ENCODE measurements around the gene LYRM2. TPM values are rescaled to one million over a fixed set of nuclear protein-coding genes. Genes with fewer than 3 reads are reported as not detected.

The LYRM2 gene
- total RNA-seq, 1 donor from 2014 or later: 57.1 TPM

DNA sequence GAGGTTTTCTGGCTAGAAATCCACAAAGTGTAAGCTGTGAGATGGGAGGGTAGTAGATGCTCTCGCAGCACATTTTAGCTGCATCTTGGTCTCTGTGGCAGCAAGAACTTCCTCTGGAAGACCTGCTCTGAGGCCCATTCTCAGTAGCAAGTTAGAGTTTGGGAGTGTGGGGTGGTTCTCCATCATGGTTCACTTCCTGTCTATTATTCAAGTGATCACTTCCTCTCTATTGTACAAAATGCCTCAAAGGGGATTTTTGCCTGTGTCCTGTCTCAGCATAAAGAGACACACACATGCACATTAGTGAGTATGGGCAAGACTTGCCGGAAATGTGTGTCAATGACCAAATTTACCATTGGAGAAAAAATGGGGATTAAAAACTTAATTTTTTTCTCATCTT lies 42.5 kb downstream of the LYRM2 start:
- DNase-seq (ENCODE audit: low spot score): no peak

DNA sequence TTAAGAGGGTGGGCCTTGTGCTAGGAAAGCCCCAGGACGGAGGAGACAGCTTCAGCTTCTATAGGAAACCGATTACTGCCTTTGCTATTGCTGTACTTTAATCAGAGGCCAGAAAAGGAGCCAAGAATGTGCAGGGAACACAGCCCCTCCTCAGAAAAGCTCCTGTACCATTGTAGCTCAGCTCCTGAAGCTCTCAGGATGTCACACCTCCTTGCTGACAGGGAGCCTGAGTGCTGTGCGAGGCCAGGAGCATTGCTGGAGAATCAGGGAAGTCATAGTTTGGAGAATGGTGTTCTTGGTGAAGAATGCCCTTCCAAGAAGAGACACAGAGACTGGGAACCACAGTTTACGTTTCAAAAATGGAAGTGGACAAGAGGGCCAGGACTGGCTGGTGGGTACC lies 46.8 kb downstream of the LYRM2 start:
- no peak for DNase-seq (ENCODE audit: low spot score)

DNA sequence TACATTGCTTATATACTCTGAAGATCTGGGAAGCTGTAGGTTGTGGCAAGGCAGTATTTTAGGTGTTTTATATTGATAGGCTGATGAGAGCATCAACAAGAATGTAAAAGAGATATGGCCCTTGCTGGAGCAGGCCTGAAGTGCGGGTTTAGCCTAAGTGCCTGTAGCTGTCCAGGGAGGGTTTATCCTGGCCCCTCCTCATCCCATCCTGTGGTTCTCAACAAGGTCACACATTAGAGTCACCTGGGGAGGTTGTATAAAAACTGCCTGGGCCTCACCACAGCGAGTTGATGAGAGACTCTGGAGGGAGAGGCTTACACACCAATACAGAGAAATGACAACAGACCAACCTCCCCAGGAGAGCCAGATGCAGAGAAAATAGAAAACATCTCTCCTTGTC lies 48.4 kb downstream of the LYRM2 start:
- DNase-seq (ENCODE audit: low spot score): no peak

DNA sequence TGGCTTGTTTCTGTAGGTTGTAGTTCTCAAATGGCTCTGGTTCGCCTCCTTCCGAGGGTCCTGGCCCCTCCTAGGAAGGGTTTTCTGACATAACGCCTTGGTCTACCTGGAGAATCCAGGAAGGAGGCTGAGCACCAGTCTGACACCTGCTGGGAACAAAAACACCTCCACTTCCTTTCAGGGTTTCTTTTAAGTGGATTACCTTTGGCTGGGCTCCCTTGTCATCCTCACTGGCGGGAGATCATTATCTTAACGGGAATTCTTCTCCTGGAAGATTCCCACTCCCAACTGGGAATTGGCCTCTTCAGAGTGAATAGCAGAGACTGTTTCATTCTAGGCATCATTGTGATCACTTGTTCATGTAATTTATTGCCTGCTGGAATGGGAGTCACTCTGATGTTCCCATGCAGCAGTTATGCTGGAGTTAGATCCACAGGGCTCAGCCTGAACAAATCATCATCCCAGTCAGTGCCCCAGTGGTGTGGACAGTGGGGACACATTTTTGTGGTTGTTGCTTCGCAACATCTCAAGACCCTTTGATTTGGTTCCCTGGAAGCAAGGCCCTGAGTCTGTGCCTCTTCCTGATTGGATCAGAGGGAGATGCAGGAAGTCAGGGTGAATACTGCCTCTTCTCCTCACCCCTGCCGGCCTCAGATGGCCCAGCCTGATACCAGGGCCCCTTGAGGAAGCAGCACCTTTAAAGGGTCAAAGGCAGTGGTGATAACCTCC lies 49.1 kb downstream of the LYRM2 start:
- DNase-seq (ENCODE audit: low spot score): no peak

DNA sequence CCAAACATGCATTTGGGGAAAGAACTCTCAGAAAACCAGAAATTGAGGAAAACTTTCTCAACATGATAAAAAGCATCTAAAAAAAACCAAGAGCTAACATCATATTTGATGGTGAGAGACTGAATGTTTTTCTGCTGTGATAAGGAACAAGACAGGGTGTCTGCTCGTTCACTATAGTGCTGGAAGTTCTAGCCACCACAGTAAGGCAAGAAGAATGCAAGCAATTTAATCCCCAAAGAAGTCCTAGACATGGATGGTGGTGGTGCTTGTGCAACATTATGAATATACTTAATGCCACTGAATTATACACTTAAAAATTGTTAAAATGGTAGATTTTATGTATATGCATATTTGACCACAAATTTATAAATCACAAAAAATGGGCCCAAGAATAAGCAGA lies 53.4 kb downstream of the LYRM2 start:
- DNase-seq (ENCODE audit: low spot score): no peak

DNA sequence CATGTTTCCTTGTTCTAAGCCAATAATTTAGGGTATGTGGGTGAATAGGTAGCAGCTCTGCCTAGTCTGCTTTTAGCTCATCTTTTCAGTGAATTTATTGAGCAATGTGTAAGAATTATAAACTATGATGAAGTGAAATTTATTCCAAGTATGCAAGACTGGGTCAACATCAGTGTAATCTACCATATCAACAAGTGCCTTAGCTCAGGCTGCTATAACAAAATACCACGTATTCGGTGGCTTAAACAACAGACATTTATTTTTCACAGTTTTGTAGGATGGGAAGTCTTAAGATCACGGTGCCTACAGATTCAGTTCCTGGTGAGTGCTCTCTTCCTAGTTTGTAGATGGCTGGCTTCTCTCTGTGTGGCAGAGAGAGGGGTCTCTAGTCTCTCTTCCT lies 54.0 kb downstream of the LYRM2 start:
- no peak for DNase-seq (ENCODE audit: low spot score)

DNA sequence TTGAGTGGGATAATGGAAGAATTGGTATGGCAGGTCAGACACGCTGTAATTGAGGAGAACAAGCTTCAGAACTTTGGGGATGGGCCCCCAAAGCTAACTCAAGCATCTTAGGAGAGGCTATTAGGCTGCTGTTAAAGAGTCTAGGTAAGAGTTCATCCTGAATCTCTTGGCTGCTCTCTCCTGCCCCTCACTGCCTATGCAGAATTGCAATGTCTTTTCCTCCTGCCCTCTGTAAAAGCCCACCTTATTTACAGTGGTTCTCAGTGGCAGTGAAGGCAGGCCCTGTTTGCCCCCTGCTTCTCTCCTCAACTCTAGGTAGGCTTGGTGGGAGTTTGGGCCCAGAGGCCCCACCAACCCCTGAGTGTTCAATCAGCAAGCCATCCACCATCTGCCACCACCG lies 55.0 kb downstream of the LYRM2 start:
- no peak for DNase-seq (ENCODE audit: low spot score)

DNA sequence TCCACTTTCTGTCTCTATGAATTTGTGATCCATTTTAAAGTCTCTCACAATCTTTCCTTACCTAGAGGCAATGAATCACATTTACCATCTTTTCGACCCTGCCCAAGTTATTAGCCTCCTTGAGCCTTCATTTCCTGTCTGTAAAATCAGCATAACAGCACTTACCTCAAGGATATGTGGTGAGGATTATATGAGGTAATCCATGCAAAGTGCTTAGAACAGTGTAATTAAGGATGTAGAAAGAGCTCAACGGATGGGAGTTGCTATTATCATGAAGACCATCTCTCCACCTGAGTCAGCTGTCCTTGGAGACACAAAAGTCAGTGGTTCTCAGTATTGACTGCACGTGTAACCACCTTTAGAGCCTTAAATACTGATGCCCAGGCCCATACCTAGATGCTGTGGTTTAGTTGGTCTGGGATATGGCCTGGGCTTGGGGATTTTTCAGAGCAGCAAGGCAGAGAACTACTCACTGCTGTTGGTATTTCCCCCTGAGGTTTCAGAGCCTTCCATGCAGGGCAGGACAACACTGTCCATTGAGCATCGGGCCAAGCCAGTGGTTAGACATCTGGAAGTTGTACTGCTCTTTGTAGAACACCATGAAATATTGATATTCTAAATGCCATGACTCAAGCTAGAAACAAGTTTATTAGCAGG lies 55.8 kb downstream of the LYRM2 start:
- no peak for DNase-seq (ENCODE audit: low spot score)

DNA sequence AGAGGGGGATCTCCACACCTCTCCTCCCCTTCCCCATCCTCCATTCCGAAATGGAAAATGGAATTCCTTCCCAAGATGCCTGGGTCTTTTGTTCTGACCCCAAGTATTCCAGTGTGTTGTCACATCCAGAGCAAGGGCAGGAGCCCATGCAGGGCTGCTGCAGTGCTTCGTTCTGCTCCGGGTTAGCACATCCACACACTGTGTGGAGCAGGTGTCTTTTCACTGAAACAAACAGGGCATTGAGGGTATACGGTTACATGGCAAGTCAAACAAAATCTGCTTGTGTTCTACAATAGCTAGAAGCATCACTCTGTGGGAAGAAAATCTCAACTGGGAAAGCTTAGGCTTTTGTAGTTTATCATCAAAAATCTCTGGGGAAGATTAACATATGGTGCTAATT lies 56.9 kb downstream of the LYRM2 start:
- DNase-seq (ENCODE audit: low spot score): no peak

DNA sequence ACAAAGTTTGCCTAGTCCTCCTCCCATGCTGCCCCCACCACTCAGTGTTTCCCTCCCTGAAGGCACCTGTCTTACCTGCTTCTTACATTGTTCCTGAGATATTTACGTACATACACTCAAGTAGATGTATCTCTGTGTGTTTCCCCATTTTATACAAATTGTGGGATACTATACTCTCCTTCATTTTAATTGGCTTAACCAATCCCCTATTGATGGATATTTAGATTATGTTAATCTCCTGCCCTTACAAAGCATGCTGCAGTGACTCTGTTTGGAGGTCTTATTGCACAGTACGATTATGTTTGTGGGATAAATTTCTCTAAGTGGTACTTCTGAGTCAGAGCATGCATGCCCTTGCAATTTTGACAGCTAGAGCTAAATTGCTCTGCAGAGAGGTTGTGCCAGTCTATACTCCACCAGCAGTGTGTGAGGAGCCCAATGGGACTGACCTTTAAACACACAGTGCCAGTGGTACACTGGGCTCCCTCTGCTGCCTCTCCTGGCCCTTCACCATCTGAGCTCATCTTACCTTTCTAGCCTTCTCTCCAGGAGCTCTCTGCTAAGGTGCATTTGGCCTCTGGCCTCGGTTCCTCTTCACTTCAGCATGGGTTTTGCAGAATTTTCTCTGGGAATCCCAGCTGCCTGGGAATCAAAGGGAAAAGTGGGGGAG lies 57.4 kb downstream of the LYRM2 start:
- no peak for DNase-seq (ENCODE audit: low spot score)

DNA sequence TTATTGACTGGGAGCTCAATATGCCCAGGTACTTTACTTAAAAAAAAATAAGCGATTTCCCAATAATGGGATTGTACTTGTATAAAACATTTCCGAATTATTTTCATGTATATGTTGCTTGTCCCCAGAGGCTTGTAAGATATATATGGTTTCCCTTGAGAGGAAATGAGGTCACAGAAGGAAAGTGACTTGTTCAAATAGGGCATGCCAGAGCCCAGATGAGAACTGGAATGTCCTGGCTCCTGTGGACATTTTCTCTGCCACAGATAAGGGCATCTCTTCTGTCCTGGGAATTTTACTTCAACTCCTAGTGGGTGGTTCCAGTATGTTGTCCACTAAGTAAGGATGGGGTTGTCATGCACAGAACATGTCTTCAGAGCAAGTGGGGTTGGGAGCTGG lies 63.0 kb downstream of the LYRM2 start:
- no peak for DNase-seq (ENCODE audit: low spot score)

DNA sequence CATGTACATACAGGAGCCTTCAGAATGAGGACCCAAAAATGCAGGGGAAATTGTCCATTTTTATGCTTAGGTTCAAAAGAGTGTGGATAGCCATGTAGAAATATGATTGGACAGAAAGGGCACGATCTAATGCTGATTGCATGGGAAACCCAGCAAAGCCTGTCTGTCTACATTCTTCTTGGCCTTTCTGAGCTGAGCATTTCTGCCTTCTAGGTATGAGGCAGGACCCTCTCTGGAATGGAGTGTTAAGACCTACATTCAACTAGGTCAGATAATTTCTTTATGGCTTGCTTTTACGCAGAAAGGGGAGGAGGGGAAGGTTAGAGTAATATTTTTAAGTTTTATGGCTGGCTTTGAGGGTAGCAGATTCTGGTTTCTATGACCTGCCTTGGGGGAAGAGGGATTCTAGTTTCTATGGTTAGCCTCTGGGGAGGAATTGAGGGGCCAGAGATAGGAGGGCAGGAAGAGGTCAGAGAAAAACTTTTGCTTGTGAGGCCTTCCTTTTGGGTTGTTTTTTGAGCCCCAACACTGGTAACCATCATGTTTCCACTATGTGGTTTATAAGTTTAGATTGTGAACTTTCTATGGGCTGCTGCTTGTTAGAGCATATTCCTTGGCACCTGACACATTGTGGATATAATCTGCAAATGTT lies 63.5 kb downstream of the LYRM2 start:
- DNase-seq (ENCODE audit: low spot score): no peak

DNA sequence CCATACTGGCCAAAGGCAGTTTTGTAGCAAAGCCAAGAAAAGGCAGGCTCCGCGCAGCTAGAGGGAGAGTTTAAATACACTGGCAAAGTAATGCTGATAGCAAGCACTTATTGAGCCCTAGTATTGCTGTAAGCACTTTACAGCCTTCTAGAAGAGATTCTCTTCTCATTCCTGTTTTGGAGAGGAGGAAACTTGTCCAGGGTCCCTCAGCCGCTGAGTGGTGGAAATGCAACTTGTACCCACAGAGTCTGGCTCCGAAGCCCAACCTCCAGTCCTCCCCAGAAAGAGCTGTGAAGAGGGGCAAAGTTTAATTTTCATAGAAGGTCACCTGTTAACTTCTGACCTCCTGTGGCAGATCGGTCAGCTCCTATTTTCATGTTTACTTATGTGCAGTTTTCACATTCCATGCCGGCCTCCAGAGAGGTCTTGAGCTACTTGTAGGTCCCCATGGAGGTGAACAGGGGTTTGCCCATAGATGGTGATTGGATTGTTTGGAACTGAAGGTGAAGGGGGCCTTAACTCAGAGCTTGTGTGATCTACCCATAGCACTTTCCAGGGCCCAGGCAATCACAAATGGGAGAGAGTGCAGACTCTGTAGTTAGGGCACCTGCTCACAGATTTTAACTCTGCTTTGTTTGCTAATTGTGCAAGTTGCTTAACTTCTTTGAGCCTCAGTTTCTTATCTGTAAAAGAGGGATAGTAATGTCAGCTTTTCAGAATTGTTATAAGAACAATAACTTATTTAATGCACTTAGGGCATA lies 70.7 kb downstream of the LYRM2 start:
- no peak for DNase-seq (ENCODE audit: low spot score)

DNA sequence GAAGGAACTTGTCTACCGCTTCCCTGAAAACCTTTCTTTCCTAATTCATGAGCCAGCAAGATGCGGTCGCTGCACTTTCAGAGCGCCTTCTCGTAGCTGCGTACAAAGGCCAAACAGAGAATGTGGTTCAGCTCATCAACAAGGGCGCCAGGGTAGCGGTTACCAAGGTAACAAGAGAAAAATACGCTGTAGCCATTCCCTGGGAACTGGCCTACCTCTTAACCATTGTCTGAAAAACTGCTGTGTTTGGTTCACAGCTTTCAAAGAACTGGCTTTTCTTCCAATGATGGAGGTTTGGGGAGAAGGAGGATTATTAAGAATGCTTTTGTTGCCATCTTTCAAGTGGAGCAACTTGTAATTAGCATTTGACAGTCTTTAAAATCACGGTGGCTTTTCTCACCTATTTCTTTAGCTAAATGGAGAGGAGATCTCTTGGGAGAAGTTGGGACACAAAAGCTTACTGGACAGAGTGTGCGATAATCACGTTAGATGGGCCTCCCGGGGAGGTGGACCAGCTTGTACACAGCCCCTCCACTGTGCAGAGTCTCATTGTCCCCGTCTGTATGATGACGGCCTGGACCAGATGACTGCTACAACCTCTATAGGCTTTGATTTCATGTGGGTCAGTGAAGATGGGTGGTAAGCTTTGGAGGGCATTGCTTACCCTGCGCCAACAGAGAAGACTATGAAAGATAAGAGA lies 71.5 kb downstream of the LYRM2 start:
- DNase-seq (ENCODE audit: low spot score): no peak

DNA sequence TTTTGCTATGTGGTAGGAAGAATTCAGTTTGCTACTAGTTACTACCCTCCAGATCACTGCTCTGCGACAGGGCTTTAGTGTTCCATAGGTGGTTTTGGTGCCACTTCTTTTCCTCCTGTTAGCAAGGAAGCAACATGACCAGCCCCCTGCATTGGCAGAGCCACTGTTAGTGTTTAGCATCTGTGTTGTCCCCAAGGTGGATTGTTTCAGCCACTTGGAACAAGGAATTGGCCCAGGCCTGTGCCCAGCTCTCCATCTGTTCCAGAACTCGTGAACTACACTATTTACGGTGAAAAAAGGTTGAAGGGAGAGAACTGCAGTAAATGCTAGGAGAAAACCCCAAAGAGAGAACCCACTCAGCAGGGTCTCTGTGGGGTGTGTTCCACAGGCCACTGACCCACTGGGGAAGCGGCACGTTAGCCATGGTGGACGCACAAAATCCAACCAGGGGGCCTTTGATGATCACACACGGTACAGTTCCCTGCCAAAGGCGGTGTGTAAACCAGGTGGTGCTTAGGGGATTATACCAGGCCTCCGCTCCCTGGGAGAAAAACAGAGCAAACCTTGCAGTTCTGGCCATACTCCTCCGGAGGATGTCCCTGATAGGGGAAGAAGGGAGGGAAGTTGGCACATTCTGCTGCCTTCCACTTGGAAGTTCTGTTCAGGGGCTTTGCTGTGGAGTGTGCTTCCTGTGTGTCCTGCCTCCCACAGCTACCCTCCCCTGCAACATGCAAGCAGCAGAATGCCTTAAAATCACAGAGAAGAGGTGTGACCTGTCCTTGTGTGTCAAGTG lies 72.3 kb downstream of the LYRM2 start:
- DNase-seq (ENCODE audit: low spot score): no peak

DNA sequence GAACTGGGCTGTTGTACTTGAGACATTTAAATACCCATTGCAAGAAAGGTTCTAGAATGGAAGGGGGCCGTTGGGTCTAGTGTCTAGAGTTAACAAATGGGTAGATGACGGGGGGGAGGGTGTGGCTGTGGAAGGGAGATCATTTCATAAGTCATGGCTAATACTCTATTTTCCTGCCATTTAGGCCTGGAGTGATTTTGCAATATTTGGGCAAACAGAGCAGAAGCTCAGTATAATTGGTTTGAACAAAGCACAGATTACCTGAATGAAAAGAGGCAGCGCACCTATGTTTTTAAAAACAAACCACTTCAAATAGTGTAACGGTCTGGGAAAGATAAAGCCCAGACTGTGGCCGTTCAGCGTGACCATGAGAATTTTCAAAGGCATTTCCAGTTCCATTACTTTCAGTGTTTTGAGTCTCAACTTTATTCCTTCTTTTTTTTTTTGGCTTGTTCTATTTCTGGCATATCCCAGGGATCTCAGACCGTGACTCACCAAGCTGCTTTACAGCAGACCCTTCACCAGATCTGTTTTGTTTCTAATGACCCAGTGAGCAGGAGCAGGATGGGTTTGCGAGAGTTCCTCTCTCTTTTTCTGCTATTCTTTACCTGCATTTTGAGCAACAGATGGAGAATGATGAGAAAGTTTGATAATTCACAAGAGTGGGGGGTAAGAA lies 73.7 kb downstream of the LYRM2 start:
- no peak for DNase-seq (ENCODE audit: low spot score)

DNA sequence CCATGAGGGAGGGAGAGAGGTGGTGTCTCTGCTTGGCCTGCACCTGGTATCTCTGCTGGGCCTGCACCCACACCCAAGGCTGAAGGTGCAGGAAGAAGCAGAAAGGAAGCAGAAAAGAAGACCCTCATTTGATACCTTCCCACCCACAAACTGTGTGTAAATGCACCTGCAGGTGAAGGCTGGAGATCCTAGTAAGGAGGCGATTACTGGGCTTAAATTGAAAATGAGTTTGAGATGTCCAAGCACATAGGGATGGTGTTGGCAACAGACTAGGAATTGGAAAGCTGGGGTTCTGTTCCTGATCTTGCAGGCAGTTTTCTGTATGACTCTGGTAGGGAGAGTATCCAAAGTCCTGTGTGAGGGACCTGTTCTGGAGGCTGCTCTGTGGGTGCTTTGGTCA lies 74.7 kb downstream of the LYRM2 start:
- DNase-seq (ENCODE audit: low spot score): no peak

DNA sequence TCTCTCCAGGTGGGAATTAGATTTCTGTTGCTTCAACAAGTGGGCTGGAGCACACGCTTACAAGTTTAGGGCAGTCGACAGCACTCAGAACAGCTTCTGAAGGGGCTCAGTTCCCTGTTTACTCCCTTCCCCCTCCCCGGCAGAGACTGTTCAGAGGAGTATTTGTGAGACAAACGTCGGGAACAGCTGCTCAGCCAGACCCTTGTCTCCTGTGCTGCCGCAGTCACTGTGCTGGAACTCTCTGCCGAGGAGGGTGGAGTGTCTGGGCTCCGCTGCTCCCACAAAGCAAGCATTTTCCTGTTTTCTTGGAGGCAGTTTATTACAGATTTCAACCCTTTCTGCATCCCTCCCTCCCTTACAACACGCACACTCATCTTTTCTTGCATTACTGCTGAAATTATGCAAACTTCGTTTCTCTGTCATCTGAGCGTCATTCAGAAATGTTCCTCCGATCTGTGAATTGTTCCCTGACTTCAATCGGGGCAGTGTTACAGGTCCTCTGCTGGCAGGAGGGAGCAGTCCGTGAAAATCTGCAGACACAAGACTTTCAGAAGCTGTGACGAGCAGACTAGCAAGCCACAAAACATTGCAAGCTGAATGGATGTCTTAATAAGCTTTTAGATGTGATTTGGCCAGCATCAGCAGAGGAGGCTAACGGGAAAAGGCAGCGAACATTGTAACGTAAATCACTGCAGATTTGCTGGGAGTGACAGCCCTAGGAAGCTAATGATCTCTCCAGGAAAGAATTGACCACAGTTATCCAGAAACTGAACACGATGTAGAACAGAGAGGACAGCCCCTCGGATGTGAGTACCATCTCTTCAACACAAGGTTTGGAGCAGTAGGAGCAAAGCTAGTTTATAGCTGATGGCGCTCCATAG lies 76.2 kb downstream of the LYRM2 start:
- no peak for DNase-seq (ENCODE audit: low spot score)

DNA sequence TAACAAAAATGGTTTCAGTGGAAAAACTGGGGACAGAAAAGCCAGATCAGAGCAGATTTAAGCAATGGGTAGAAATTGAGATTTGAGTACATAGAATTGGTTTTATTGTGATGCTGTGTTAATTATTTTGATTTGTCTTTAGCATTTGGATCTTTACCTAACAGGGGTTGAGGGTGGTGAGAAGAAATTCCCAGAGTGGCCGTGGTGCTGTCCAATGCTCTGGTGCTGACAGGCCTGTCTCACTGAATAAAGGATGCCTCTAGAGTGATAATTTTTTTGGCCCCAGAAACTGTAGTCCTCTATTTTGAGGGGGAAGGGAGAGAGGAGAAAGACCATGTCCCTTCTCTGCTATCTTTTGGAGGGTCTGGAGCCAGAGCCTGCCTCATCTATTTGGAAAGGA lies 79.1 kb downstream of the LYRM2 start:
- no peak for DNase-seq (ENCODE audit: low spot score)

Data from ureter (tissue), 1 donor.